ENCODE data around the gene AP1G1. TPM values are rescaled to one million over a fixed set of nuclear protein-coding genes. Genes with fewer than 3 reads are reported as not detected.

The AP1G1 gene
- total RNA-seq, 1 experiment from 2014 or later: 139 TPM

DNA sequence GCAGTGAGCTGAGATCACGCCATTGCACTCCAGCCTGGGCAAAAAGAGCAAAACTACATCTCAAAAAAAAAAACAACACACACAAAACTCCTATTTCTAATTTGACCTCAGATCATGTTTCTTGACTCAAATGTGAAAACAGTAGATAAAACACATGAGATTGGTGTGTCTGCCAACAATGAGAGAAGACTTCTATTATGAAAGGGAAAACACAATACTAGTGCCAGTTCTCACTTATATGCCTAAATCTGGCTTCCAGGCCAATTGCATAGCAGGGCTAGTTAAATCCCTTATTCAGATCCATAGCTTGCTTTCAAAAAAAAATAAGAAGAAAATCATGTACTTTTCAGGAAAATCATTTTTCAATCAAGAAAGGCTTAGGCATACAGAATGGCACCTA lies 39.4 kb downstream of the AP1G1 start:
- CTCF ChIA-PET: no interaction called here
- intact Hi-C loops (cut with micrococcal nuclease; ENCODE audit: unreplicated experiment): no loop called here
- H3K4me1 ChIP-seq: peaks cover 6% of the 10 kb centered on the region; the same call in 1 of the 2 replicates
- DNase-seq: no peak
- no TSS peak for BruUV-seq (replicated peaks)
- H3K36me3 ChIP-seq (ENCODE audit: control insufficient read depth, insufficient read depth, low read length): peaks cover 3% of the 10 kb centered on the region
- no peaks in the 10 kb centered on the region for H3K4me1 Mint-ChIP-seq (ENCODE audit: low read depth, unreplicated experiment)
- H3K4me3 ChIP-seq (ENCODE audit: low read depth, low read length): no peak overlapping the region
- POLR2A ChIA-PET: interaction anchor here (0.5 kb wide), 1 partner anchor 32 kb away, joined by 3 read pairs; no protein-coding TSS in a partner anchor
- no peaks in the 10 kb centered on the region for H3K9me3 Mint-ChIP-seq (ENCODE audit: unreplicated experiment)
- no peaks in the 10 kb centered on the region for H3K9me3 ChIP-seq
- H3K36me3 Mint-ChIP-seq (ENCODE audit: insufficient read depth, unreplicated experiment): peaks cover 78% of the 10 kb centered on the region
- H3K27me3 ChIP-seq (replicated peaks; ENCODE audit: control insufficient read depth, insufficient read depth, low read length): no peaks in the 10 kb centered on the region
- H3K27me3 Mint-ChIP-seq (ENCODE audit: insufficient read depth, unreplicated experiment): no peaks in the 10 kb centered on the region
- TF ChIP-seq CTCF (IDR thresholded peaks at IDR 0.05; ENCODE audit: insufficient read depth in 1 of 2, low read depth in 1 of 2, low read length in 1 of 2, severe bottlenecking in 1 of 2, unreplicated experiment in 1 of 2): no peak
- no peak overlapping the region for H3K4me3 Mint-ChIP-seq (ENCODE audit: unreplicated experiment)
- H3K27ac Mint-ChIP-seq (ENCODE audit: unreplicated experiment): no peak overlapping the region

DNA sequence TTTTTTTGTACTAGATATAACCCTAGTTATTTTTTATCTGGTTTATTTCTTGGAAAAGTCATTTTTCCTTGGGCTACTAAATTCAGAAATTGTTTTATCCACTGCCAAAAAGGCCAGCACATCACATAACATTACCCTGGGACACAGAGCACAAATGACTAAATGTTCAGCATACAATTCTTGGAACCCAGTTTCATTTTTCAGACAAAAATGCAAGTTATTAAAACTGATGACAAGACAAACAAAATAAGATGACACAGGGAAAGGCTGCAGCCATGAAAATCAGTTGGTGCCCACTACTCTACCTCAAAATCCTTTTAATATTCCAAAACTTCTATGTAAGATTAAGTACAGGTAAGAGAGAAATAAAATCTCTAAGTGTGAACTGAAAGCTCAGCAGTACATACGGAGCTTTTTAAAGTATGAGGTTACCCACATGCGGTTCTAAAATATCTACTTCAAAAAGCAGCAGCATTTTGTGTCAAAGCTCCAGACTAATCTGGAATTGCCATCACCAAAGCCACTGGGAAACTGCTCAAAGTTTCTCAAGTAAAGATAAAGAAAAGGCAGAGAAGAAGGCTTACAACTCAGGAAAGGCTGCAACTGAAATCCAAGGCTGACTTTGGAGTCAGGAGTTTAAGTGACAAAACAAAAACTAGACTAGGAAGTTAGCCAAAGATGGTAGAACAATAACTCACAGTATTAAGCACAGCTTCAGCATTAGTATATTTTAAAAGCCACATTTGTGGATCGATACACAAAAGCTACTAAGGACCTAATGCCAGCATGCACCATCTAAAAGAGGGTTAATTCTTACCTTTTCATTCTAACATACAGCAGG lies 41.4 kb downstream of the AP1G1 start:
- H3K27ac Mint-ChIP-seq (ENCODE audit: unreplicated experiment): no peak overlapping the region
- DNase-seq: no peak
- TF ChIP-seq CTCF (IDR thresholded peaks at IDR 0.05; ENCODE audit: insufficient read depth in 1 of 2, low read depth in 1 of 2, low read length in 1 of 2, severe bottlenecking in 1 of 2, unreplicated experiment in 1 of 2): no peak
- H3K36me3 Mint-ChIP-seq (ENCODE audit: insufficient read depth, unreplicated experiment): peaks cover 81% of the 10 kb centered on the region
- H3K4me3 ChIP-seq (ENCODE audit: low read depth, low read length): no peak overlapping the region
- no peaks in the 10 kb centered on the region for H3K4me1 Mint-ChIP-seq (ENCODE audit: low read depth, unreplicated experiment)
- no peaks in the 10 kb centered on the region for H3K4me1 ChIP-seq
- H3K27me3 Mint-ChIP-seq (ENCODE audit: insufficient read depth, unreplicated experiment): no peaks in the 10 kb centered on the region
- H3K9me3 Mint-ChIP-seq (ENCODE audit: unreplicated experiment): no peaks in the 10 kb centered on the region
- POLR2A ChIA-PET: no interaction called here
- H3K4me3 Mint-ChIP-seq (ENCODE audit: unreplicated experiment): no peak overlapping the region
- no peaks in the 10 kb centered on the region for H3K27me3 ChIP-seq (replicated peaks; ENCODE audit: control insufficient read depth, insufficient read depth, low read length)
- no TSS peak for BruUV-seq (replicated peaks)
- intact Hi-C loops (cut with micrococcal nuclease; ENCODE audit: unreplicated experiment): no loop called here
- CTCF ChIA-PET: no interaction called here
- H3K9me3 ChIP-seq: no peaks in the 10 kb centered on the region
- peaks cover 1% of the 10 kb centered on the region; the same call in 1 of the 2 replicates for H3K36me3 ChIP-seq (ENCODE audit: control insufficient read depth, insufficient read depth, low read length)

DNA sequence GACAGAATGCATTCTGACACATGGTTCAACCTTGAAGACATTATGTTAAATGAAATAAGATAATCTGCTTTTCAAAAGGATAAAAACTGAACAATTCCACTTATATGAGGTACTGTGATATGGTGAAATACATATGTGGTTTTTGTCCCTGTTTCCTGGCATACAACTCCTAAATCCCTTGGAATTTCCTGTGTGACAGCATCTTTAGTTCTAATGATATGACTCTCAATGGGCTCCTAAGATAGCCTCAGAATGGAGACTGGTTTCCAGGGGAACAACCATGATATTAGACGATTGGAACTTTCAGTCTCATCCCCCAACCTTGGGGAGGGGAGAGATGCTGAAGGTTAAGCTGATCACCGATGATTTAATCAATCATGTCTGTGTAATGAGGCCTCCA lies 46.4 kb downstream of the AP1G1 start:
- Histone ChIP-seq H3K36me3 (ENCODE audit: control insufficient read depth, insufficient read depth, low read length) (no peaks in the 10 kb centered on the region; the same call in 1 of the 2 replicates), H3K4me3 (ENCODE audit: low read depth, low read length) (no peak overlapping the region), H3K27me3 (replicated peaks; ENCODE audit: control insufficient read depth, insufficient read depth, low read length) (no peaks in the 10 kb centered on the region), H3K4me1 (peaks cover 7% of the 10 kb centered on the region), H3K9me3 (no peaks in the 10 kb centered on the region)
- H3K36me3 Mint-ChIP-seq (ENCODE audit: insufficient read depth, unreplicated experiment): peaks cover 88% of the 10 kb centered on the region
- POLR2A ChIA-PET: no interaction called here
- peaks cover 8% of the 10 kb centered on the region for H3K4me1 Mint-ChIP-seq (ENCODE audit: low read depth, unreplicated experiment)
- intact Hi-C loops (cut with micrococcal nuclease; ENCODE audit: unreplicated experiment): no loop called here
- no TSS peak for BruUV-seq (replicated peaks)
- no peak for TF ChIP-seq CTCF (IDR thresholded peaks at IDR 0.05; ENCODE audit: insufficient read depth in 1 of 2, low read depth in 1 of 2, low read length in 1 of 2, severe bottlenecking in 1 of 2, unreplicated experiment in 1 of 2)
- no peak overlapping the region for H3K4me3 Mint-ChIP-seq (ENCODE audit: unreplicated experiment)
- no peaks in the 10 kb centered on the region for H3K27me3 Mint-ChIP-seq (ENCODE audit: insufficient read depth, unreplicated experiment)
- no peak for DNase-seq
- CTCF ChIA-PET: no interaction called here
- no peaks in the 10 kb centered on the region for H3K9me3 Mint-ChIP-seq (ENCODE audit: unreplicated experiment)
- no peak overlapping the region for H3K27ac Mint-ChIP-seq (ENCODE audit: unreplicated experiment)

All from Caco-2 (cell line).